DOHH2 (cell line): Measurements from ENCODE around the gene DBN1.
A peak's percentile ranks its signal among the peaks of the same experiment; 100 is the strongest.

Experiments used
- H3F3A ChIP-seq: fragments of 200-600 bp; sonication (generic), shearing (Covaris generic); 2 replicates; pipeline ENCODE4 v1.6.0; 2016; ENCODE audit warnings: antibody characterized with exemption, mild to moderate bottlenecking; ENCODE audit not compliant: control insufficient read depth, insufficient read depth
- H3K27ac ChIP-seq: fragments of 200-600 bp; sonication (generic); 2 replicates; pipeline ENCODE4 v1.5.1; 2014; ENCODE audit warnings: low read depth, mild to moderate bottlenecking, low read length, moderate library complexity
- H3K27me3 ChIP-seq: fragments of 200-600 bp; sonication (generic); 2 replicates; pipeline ENCODE4 v1.6.1; 2014; ENCODE audit warnings: mild to moderate bottlenecking, low read length, mixed read lengths; ENCODE audit not compliant: control insufficient read depth
- H3K36me3 ChIP-seq: fragments of 200-600 bp; sonication (generic); 2 replicates; pipeline ENCODE4 v1.6.1; 2014; ENCODE audit warnings: mild to moderate bottlenecking, low read length, moderate library complexity, mixed read lengths; ENCODE audit not compliant: control insufficient read depth
- H3K4me1 ChIP-seq: fragments of 200-600 bp; sonication (generic); 2 replicates; pipeline ENCODE4 v1.6.1; 2014; ENCODE audit warnings: mild to moderate bottlenecking, low read length, mixed read lengths; ENCODE audit not compliant: control insufficient read depth
- H3K4me2 ChIP-seq: fragments of 200-600 bp; sonication (generic); 2 replicates; pipeline ENCODE4 v1.6.0; 2014; ENCODE audit warnings: mild to moderate bottlenecking, low read length, moderate library complexity
- H3K4me3 ChIP-seq: fragments of 200-600 bp; sonication (generic); 2 replicates; pipeline ENCODE4 v1.5.1; 2014; ENCODE audit warnings: mild to moderate bottlenecking, low read length, mixed read lengths
- H3K79me2 ChIP-seq: fragments of 200-600 bp; sonication (generic); 2 replicates; pipeline ENCODE4 v1.6.1; 2014; ENCODE audit warnings: mild to moderate bottlenecking, low read length, mixed read lengths; ENCODE audit not compliant: control insufficient read depth
- H3K9me2 ChIP-seq: fragments of 200-600 bp; sonication (generic); replicated peaks from 2 replicates; pipeline ENCODE4 v1.6.1; 2014; ENCODE audit warnings: mild to moderate bottlenecking, low read length, mixed read lengths; ENCODE audit not compliant: control insufficient read depth
- H3K9me3 ChIP-seq: fragments of 200-600 bp; sonication (generic); 2 replicates; pipeline ENCODE4 v1.6.1; 2014; ENCODE audit warnings: antibody characterized with exemption, low read length, mixed read lengths; ENCODE audit not compliant: control insufficient read depth, insufficient read depth
- H4K20me1 ChIP-seq: fragments of 200-600 bp; sonication (generic); 2 replicates; pipeline ENCODE4 v1.6.0; 2014; ENCODE audit warnings: low read depth, mild to moderate bottlenecking, antibody characterized with exemption, low read length, moderate library complexity; ENCODE audit not compliant: control insufficient read depth, insufficient read depth
- EZH2phosphoT487 ChIP-seq: fragments of 200-600 bp; sonication (generic); IDR thresholded peaks from 2 replicates; pipeline ENCODE4 v1.6.1; 2017; ENCODE audit warnings: borderline replicate concordance, mild to moderate bottlenecking, antibody characterized with exemption, low read length, moderate library complexity, mixed read lengths
- TF ChIP-seq, protein P1 (sequence below): fragments of 200-600 bp; sonication (generic); IDR thresholded peaks from one replicate; pipeline ENCODE4 v1.5.1; 2014; ENCODE audit warnings: antibody characterized with exemption, mild to moderate bottlenecking, low read depth, low read length; ENCODE audit not compliant: poor library complexity, severe bottlenecking

Gene DBN1

GRCh38 chr5:177455036-177455660, 18.3 kb downstream of the DBN1 start:
- Histone ChIP-seq H3K27me3 (no peaks in the 10 kb centered on the region), H3K36me3 (peaks cover 39% of the 10 kb centered on the region), H3F3A (peaks cover 17% of the 10 kb centered on the region), H3K9me3 (no peaks in the 10 kb centered on the region), H4K20me1 (peaks cover 10% of the 10 kb centered on the region; the same call in 1 of the 2 replicates), H3K79me2 (peaks cover 13% of the 10 kb centered on the region), H3K9me2 (no peaks in the 10 kb centered on the region), H3K27ac (peak overlapping the region; percentile 83), H3K4me2 (peak overlapping the region; percentile 100), H3K4me3 (peak overlapping the region; percentile 83), H3K4me1 (peaks cover 29% of the 10 kb centered on the region)
- no peak for TF ChIP-seq EZH2phosphoT487
- TF ChIP-seq, protein P1, sequence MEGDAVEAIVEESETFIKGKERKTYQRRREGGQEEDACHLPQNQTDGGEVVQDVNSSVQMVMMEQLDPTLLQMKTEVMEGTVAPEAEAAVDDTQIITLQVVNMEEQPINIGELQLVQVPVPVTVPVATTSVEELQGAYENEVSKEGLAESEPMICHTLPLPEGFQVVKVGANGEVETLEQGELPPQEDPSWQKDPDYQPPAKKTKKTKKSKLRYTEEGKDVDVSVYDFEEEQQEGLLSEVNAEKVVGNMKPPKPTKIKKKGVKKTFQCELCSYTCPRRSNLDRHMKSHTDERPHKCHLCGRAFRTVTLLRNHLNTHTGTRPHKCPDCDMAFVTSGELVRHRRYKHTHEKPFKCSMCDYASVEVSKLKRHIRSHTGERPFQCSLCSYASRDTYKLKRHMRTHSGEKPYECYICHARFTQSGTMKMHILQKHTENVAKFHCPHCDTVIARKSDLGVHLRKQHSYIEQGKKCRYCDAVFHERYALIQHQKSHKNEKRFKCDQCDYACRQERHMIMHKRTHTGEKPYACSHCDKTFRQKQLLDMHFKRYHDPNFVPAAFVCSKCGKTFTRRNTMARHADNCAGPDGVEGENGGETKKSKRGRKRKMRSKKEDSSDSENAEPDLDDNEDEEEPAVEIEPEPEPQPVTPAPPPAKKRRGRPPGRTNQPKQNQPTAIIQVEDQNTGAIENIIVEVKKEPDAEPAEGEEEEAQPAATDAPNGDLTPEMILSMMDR: peak; percentile 78

- H3F3A ChIP-seq: peaks cover 17% of the 10 kb centered on the region
- peak overlapping the region; percentile 83 for H3K4me3 ChIP-seq
- H3K9me2 ChIP-seq: no peaks in the 10 kb centered on the region
- H3K9me3 ChIP-seq: no peaks in the 10 kb centered on the region
- no peak for TF ChIP-seq EZH2phosphoT487
- TF ChIP-seq, protein P1: peak; percentile 75
- peaks cover 10% of the 10 kb centered on the region; the same call in 1 of the 2 replicates for H4K20me1 ChIP-seq
- H3K27ac ChIP-seq: peak overlapping the region; percentile 83
- peaks cover 29% of the 10 kb centered on the region for H3K4me1 ChIP-seq
- peaks cover 39% of the 10 kb centered on the region for H3K36me3 ChIP-seq
- no peaks in the 10 kb centered on the region for H3K27me3 ChIP-seq
- H3K79me2 ChIP-seq: peaks cover 13% of the 10 kb centered on the region
- peak overlapping the region; percentile 100 for H3K4me2 ChIP-seq
These were observed 18.9 kb downstream of the DBN1 start for GRCh38 chr5:177454397-177455035.

DNA sequence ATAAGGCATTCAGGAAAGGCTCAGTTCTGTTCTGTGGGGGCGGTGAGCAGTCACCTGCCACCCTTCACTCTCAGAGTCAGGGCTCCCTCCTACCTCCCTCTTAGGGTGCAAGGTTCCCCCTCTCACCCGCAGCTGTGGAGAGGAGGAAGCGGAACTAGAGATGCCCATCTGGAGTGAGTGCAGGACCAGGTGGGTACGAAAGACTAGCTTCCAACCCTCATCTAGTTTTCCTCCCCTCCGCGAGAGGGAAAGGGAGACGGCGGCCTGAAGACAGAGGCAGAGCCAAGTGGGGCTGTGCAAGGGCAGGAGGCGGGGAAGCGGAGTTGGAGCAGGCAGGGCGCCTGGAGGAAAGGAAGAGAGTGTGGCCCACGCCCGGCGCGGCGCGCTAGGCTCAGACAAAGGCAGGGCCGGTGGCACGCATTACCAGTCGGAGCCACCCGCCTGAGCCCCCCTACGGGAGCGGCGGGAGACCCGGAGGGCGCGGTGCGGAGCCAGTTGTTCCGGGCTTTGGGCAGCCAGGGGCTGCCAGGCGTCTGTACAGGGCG, 19.5 kb downstream of the DBN1 start:
- Histone ChIP-seq H3K27ac (peak overlapping the region; percentile 36), H4K20me1 (peaks cover 10% of the 10 kb centered on the region; the same call in 1 of the 2 replicates), H3K4me3 (peak overlapping the region; percentile 83)

More for the DNA sequence above, 19.5 kb downstream of the DBN1 start:
- Histone ChIP-seq H3K9me2 (no peaks in the 10 kb centered on the region), H3F3A (peaks cover 17% of the 10 kb centered on the region), H3K4me1 (peaks cover 29% of the 10 kb centered on the region), H3K4me2 (peak overlapping the region; percentile 100), H3K9me3 (no peaks in the 10 kb centered on the region), H3K27me3 (no peaks in the 10 kb centered on the region), H3K36me3 (peaks cover 38% of the 10 kb centered on the region), H3K79me2 (peaks cover 13% of the 10 kb centered on the region)
- TF ChIP-seq, protein P1: no peak
- TF ChIP-seq EZH2phosphoT487: no peak
